Hepatocyte (in vitro differentiated cells): ENCODE data around the gene TRMT44. TPM values are rescaled to one million over a fixed set of nuclear protein-coding genes. Genes with fewer than 3 reads are reported as not detected.
A peak's percentile ranks its signal among the peaks of the same experiment; 100 is the strongest.

Experiments
- DNase-seq: peaks from one replicate; pipeline ENCODE4 v3.0.0-alpha.2; 2016; ENCODE audit warnings: low spot score
- H2AFZ ChIP-seq: fragments of 200-600 bp; sonication (generic); 2 replicates; pipeline ENCODE4 v1.6.0; 2016; ENCODE audit warnings: antibody characterized with exemption, mild to moderate bottlenecking
- H3K27ac ChIP-seq: fragments of 200-600 bp; sonication (generic); 2 replicates; pipeline ENCODE4 v1.5.1; 2016; ENCODE audit warnings: mild to moderate bottlenecking
- H3K27me3 ChIP-seq: fragments of 200-600 bp; sonication (generic); 2 replicates; pipeline ENCODE4 v1.6.1; 2016
- H3K36me3 ChIP-seq: fragments of 200-600 bp; sonication (generic); replicated peaks from 2 replicates; pipeline ENCODE4 v1.5.1; 2016; ENCODE audit warnings: low read depth; ENCODE audit not compliant: insufficient read depth
- H3K4me1 ChIP-seq: fragments of 200-600 bp; sonication (generic); 2 replicates; pipeline ENCODE4 v1.5.1; 2016; ENCODE audit warnings: mild to moderate bottlenecking, moderate library complexity; ENCODE audit not compliant: insufficient read depth
- H3K4me2 ChIP-seq: fragments of 200-600 bp; sonication (generic); 2 replicates; pipeline ENCODE4 v1.6.0; 2016
- H3K4me3 ChIP-seq: fragments of 200-600 bp; sonication (generic); 2 replicates; pipeline ENCODE4 v1.5.1; 2016; ENCODE audit warnings: mild to moderate bottlenecking
- H3K79me2 ChIP-seq: fragments of 200-600 bp; sonication (generic); 2 replicates; pipeline ENCODE4 v1.6.0; 2017; ENCODE audit warnings: mild to moderate bottlenecking
- H3K9me2 ChIP-seq: fragments of 200-600 bp; sonication (generic); replicated peaks from 2 replicates; pipeline ENCODE4 v1.6.0; 2017; ENCODE audit warnings: mild to moderate bottlenecking; ENCODE audit not compliant: insufficient read depth
- H3K9me3 ChIP-seq: fragments of 200-600 bp; sonication (generic); 2 replicates; pipeline ENCODE4 v1.5.1; 2016; ENCODE audit warnings: low read depth, mild to moderate bottlenecking
- H4K20me1 ChIP-seq: fragments of 200-600 bp; sonication (generic); 2 replicates; pipeline ENCODE4 v1.6.0; 2016; ENCODE audit warnings: mild to moderate bottlenecking; ENCODE audit not compliant: insufficient read depth, poor library complexity, severe bottlenecking
- EZH2 ChIP-seq: fragments of 200-600 bp; sonication (generic); IDR thresholded peaks from 2 replicates; pipeline ENCODE4 v1.6.1; 2016; ENCODE audit warnings: antibody characterized with exemption, mild to moderate bottlenecking, borderline replicate concordance
- EZH2phosphoT487 ChIP-seq: fragments of 200-600 bp; sonication (generic); IDR thresholded peaks from one replicate; pipeline ENCODE4 v1.6.1; 2018; ENCODE audit warnings: antibody characterized with exemption, mild to moderate bottlenecking, low read depth, moderate library complexity; ENCODE audit not compliant: unreplicated experiment, severe bottlenecking
- WGBS: methylation state at CpG from one replicate; pipeline ENCODE4 v1.1.6; 2016; ENCODE audit warnings: low lambda C conversion rate; ENCODE audit errors: missing lambda C conversion rate; 5-methylcytosine and 5-hydroxymethylcytosine counted together
- polyA plus RNA-seq: library from polyadenylated mRNA; unstranded; fragments of >200 nt; fragmentation: Nextera tagmentation; extraction: Ambion mirVana; gene quantifications from 2 replicates; pipeline ENCODE4 v1.2.1, GENCODE V29; 2016
- total RNA-seq: library from RNA; depleted of rRNA; stranded (reverse); fragments of >200 nt; gene quantifications from 2 replicates; pipeline ENCODE4 v1.2.3, GENCODE V29; 2014
- TF ChIP-seq, protein P1 (sequence below): fragments of 200-600 bp; sonication (generic); IDR thresholded peaks from 2 replicates; pipeline ENCODE4 v1.5.1; 2016; ENCODE audit warnings: antibody characterized with exemption, mild to moderate bottlenecking; ENCODE audit not compliant: poor library complexity

The TRMT44 gene
- total and polyA plus RNA-seq, 2 experiments from 2014 or later, result 8.2 to 13.2 TPM

DNA sequence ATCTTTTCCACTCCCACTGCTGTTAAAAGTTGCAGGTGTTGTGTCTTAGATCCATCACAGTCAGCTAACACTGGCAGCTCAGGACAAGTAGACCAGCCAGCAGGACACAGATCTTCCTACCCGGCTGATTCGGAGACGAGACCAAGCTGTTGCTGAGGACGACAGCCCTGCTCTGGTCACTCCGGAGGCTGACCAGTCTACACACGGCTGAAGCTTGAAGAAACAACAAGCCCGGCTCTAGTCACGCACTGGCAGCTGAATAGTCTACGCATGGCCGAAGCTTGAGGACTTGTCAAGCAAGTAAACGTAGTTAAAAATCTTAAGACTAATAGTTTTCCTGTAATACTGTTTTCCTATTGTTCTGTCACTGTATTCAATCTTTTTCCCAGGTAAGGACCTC is 1.8 kb upstream of the TRMT44 start:
- Histone ChIP-seq H3K36me3 (no peaks in the 10 kb centered on the region), H4K20me1 (no peaks in the 10 kb centered on the region), H3K4me2 (no peak overlapping the region), H3K9me3 (no peaks in the 10 kb centered on the region), H3K27ac (no peak overlapping the region), H3K27me3 (no peaks in the 10 kb centered on the region), H3K4me3 (no peak overlapping the region), H3K79me2 (peaks cover 55% of the 10 kb centered on the region), H3K4me1 (peaks cover 17% of the 10 kb centered on the region), H2AFZ (no peak overlapping the region), H3K9me2 (no peaks in the 10 kb centered on the region)
- no peak for DNase-seq
- TF ChIP-seq EZH2phosphoT487 (no peak), EZH2 (no peak)
- TF ChIP-seq, protein P1, sequence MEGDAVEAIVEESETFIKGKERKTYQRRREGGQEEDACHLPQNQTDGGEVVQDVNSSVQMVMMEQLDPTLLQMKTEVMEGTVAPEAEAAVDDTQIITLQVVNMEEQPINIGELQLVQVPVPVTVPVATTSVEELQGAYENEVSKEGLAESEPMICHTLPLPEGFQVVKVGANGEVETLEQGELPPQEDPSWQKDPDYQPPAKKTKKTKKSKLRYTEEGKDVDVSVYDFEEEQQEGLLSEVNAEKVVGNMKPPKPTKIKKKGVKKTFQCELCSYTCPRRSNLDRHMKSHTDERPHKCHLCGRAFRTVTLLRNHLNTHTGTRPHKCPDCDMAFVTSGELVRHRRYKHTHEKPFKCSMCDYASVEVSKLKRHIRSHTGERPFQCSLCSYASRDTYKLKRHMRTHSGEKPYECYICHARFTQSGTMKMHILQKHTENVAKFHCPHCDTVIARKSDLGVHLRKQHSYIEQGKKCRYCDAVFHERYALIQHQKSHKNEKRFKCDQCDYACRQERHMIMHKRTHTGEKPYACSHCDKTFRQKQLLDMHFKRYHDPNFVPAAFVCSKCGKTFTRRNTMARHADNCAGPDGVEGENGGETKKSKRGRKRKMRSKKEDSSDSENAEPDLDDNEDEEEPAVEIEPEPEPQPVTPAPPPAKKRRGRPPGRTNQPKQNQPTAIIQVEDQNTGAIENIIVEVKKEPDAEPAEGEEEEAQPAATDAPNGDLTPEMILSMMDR, result no peak
- WGBS, result 91% methylated on average over 11 of the region's 11 CpGs

DNA sequence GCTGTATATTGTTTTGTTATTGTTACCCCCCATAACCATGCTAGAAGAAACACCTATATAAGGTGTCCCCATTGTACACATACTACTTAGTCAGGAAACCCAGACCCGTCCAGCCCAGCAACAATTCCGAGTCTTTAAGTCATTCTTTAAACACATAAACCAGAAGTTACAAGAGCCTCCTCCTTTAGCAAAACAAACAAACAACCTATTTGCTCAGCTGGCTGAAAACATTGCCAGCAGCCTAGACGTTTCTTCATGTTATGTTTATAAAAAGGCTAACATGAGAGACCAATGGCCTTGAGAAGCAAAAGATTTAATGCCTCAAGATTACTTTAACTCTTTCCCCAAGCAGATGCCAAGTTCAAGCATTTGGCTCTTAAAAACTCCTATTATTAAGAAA is 1.4 kb upstream of the TRMT44 start:
- Histone ChIP-seq H3K27me3 (no peaks in the 10 kb centered on the region), H3K4me3 (no peak overlapping the region), H3K27ac (peak overlapping the region; percentile 94), H3K9me2 (no peaks in the 10 kb centered on the region), H3K36me3 (no peaks in the 10 kb centered on the region), H3K79me2 (peaks cover 58% of the 10 kb centered on the region), H3K9me3 (no peaks in the 10 kb centered on the region), H4K20me1 (no peaks in the 10 kb centered on the region), H3K4me1 (peaks cover 17% of the 10 kb centered on the region), H3K4me2 (peak overlapping the region; percentile 69), H2AFZ (no peak overlapping the region)
- 60% methylated on average over 3 of the region's 3 CpGs for WGBS
- DNase-seq, result no peak
- no peak for TF ChIP-seq EZH2
- TF ChIP-seq, protein P1, result no peak
- TF ChIP-seq EZH2phosphoT487, result no peak

DNA sequence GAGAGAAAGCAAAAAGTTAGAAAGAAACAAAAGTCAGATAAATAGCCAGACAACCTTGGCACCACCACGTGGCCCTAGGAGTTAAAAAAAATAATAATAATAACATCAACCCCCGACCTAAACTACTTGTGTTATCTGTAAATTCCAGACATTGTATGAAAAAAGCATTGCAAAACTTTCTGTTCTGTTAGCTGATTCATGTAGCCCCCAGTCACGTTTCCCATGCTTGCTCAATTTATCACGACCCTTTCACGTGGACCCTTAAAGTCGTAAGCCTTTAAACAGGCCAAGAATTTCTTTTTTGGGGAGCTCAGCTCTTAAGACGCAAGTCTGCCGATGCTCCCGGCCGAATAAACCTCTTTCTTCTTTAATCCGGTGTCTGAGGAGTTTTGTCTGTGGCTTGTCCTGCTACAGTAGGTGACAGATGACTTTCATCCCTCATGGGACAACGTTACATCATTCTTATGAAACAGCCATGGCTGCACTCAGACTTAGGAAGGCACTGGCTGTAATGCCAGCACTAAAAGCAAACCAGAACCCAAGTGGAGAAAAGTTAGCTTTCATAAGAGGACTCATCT is 574 bp upstream of the TRMT44 start:
- Histone ChIP-seq H3K4me1 (peaks cover 17% of the 10 kb centered on the region), H3K9me3 (no peaks in the 10 kb centered on the region), H3K4me3 (peak overlapping the region; percentile 38), H3K27ac (peak overlapping the region; percentile 94), H4K20me1 (no peaks in the 10 kb centered on the region), H3K79me2 (peaks cover 67% of the 10 kb centered on the region), H3K9me2 (no peaks in the 10 kb centered on the region), H3K36me3 (no peaks in the 10 kb centered on the region), H3K27me3 (no peaks in the 10 kb centered on the region), H3K4me2 (peak overlapping the region; percentile 69), H2AFZ (peak overlapping the region; percentile 46)
- DNase-seq, result no peak
- TF ChIP-seq, protein P1, result no peak
- TF ChIP-seq EZH2phosphoT487 (no peak), EZH2 (no peak)
- WGBS, result 75% methylated on average over 12 of the region's 12 CpGs

DNA sequence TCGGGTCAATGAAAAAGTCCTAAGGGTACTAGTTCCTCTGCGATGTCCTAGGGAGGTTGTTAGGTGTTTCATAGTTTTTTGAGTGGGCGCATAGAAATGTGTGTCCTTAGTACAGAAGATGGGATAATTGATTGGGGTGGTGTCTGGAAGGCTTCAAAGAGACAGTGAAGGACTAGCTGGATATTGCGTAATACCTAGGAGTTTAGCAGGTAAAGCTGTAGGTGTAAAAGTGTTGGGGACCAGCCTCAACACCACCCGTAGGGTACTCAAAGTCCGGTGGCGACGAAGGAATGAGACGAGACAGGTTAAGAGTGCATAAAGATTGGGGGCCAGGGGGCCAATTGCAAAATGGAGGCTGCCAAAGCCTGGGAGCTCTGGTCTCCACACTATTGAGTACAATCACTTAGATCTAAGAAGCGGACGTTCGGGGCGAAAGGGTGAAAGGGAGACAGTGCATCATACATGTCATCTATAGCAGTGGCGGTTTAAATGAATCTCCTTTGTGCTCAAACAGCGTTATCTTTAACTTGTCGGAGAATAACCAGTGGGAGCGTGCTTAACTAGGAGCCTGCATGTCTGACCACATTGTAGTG is 1.0 kb downstream of the TRMT44 start:
- Histone ChIP-seq H3K27ac (no peak overlapping the region), H4K20me1 (no peaks in the 10 kb centered on the region), H3K4me3 (peak overlapping the region; percentile 54), H3K9me2 (no peaks in the 10 kb centered on the region), H3K79me2 (peaks cover 66% of the 10 kb centered on the region), H3K36me3 (no peaks in the 10 kb centered on the region), H3K4me1 (peaks cover 17% of the 10 kb centered on the region), H2AFZ (no peak overlapping the region), H3K9me3 (no peaks in the 10 kb centered on the region), H3K4me2 (peak overlapping the region; percentile 89), H3K27me3 (no peaks in the 10 kb centered on the region)
- WGBS, result 55% methylated on average over 17 of the region's 17 CpGs
- no peak for DNase-seq
- TF ChIP-seq, protein P1, result no peak
- no peak for TF ChIP-seq EZH2
- TF ChIP-seq EZH2phosphoT487, result no peak
